ENCODE measurements around the gene ABHD17A. TPM values are rescaled to one million over a fixed set of nuclear protein-coding genes. Genes with fewer than 3 reads are reported as not detected.
A peak's percentile ranks its signal among the peaks of the same experiment; 100 is the strongest.

Gene ABHD17A
- total RNA-seq, 1 experiment from 2014 or later: 47.5 TPM

DNA sequence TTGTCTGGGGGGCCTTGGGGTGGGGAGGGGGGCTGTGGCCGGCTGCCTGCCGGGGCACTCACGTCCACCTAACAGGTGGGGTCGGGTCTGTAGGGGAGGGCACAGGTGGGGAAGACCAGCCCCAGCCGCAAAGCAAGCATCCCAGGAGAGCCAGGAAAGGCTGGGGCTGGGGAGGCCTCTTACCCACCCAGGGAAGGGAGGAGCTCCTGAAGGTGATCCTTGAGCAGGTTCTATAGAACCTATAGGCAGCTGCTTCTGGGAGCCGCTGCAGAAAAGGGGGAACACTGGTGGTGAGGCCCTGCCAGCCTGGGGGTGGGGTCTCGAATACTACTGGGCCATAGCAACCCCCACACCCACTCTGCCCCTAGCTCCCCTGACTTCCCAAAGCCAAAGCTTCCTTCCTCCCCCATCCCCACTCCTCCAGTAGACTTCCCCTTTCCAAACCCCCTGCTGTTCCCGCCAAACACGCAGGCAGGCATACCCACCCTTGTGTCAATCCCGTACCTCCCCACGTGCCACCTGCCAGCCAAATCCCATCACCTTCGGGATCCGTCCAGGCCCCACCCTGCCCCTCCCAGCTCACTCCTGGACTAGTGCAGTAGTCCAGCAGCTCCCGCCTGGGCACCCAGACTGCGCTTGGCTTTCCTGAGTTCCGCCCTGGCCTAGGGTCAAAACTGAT, 27.5 kb downstream of the ABHD17A start:
- no CpG with 5 or more reads among the region's 16 CpGs for WGBS (ENCODE audit: extremely low coverage, insufficient read length, low lambda C conversion rate)
- Histone ChIP-seq H3K27ac (ENCODE audit: insufficient read length, low read depth, low read length) (no peak overlapping the region), H2BK5ac (ENCODE audit: insufficient read length, low read length) (no peak overlapping the region), H2AK5ac (ENCODE audit: insufficient read length, low read length) (no peak overlapping the region), H3K18ac (ENCODE audit: insufficient read length, low read depth, low read length) (no peak overlapping the region), H3K4ac (ENCODE audit: low read depth, low read length) (no peak overlapping the region), H3K4me1 (ENCODE audit: insufficient read depth, low read length) (peaks cover 7% of the 10 kb centered on the region; the same call in 1 of the 2 replicates), H4K5ac (ENCODE audit: insufficient read length, low read depth, low read length) (no peak overlapping the region), H2BK15ac (ENCODE audit: low read depth, low read length) (no peak overlapping the region), H4K91ac (ENCODE audit: insufficient read length, low read depth, low read length) (no peak overlapping the region), H3K4me2 (ENCODE audit: insufficient read depth, insufficient read length, low read length) (peak overlapping the region; percentile 35), H3K27me3 (ENCODE audit: insufficient read depth, low read length) (no peaks in the 10 kb centered on the region; the same call in 1 of the 2 replicates), H2AFZ (ENCODE audit: low read length) (no peak overlapping the region), H4K8ac (replicated peaks; ENCODE audit: insufficient read length, low read depth, low read length) (no peak overlapping the region), H3K9me3 (ENCODE audit: control insufficient read depth, low read depth, low read length) (no peaks in the 10 kb centered on the region), H2BK20ac (ENCODE audit: low read depth, low read length, poor library complexity, severe bottlenecking) (no peak overlapping the region), H3T11ph (ENCODE audit: low read length) (no peak overlapping the region), H4K20me1 (ENCODE audit: control insufficient read depth, insufficient read depth, insufficient read length) (no peaks in the 10 kb centered on the region), H2BK120ac (ENCODE audit: low read depth, low read length, poor library complexity, severe bottlenecking) (no peak overlapping the region), H3K23me2 (ENCODE audit: insufficient read length, low read depth, low read length, poor library complexity, severe bottlenecking) (peaks cover 20% of the 10 kb centered on the region), H3K9ac (ENCODE audit: extremely low read depth, insufficient read length, low read length) (no peak overlapping the region), H3K14ac (ENCODE audit: insufficient read depth, low read length) (no peak overlapping the region; the same call in 1 of the 2 replicates), H3K56ac (ENCODE audit: insufficient read length, low read depth, low read length) (no peak overlapping the region), H2BK12ac (ENCODE audit: insufficient read length, low read depth, low read length) (no peak overlapping the region), H3K79me2 (ENCODE audit: insufficient read depth, low read length) (peaks cover 36% of the 10 kb centered on the region; the same call in 1 of the 2 replicates), H3K79me1 (ENCODE audit: insufficient read depth, low read depth, low read length, poor library complexity, severe bottlenecking) (peaks cover 14% of the 10 kb centered on the region), H3K23ac (ENCODE audit: insufficient read length, low read depth, low read length) (no peak overlapping the region)
- TF ChIP-seq, protein P1, sequence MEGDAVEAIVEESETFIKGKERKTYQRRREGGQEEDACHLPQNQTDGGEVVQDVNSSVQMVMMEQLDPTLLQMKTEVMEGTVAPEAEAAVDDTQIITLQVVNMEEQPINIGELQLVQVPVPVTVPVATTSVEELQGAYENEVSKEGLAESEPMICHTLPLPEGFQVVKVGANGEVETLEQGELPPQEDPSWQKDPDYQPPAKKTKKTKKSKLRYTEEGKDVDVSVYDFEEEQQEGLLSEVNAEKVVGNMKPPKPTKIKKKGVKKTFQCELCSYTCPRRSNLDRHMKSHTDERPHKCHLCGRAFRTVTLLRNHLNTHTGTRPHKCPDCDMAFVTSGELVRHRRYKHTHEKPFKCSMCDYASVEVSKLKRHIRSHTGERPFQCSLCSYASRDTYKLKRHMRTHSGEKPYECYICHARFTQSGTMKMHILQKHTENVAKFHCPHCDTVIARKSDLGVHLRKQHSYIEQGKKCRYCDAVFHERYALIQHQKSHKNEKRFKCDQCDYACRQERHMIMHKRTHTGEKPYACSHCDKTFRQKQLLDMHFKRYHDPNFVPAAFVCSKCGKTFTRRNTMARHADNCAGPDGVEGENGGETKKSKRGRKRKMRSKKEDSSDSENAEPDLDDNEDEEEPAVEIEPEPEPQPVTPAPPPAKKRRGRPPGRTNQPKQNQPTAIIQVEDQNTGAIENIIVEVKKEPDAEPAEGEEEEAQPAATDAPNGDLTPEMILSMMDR (conservative IDR thresholded peaks at IDR 0.05): no peak
- no peak for DNase-seq
- peak overlapping the region; percentile 38 to 68; a peak in 4 of 5 replicates for H3K4me3 Mint-ChIP-seq
- no peaks in the 10 kb centered on the region; a peak in 1 of 5 replicates for H3K9me3 Mint-ChIP-seq
- H3K27me3 Mint-ChIP-seq (ENCODE audit: low read depth): peaks cover 6% of the 10 kb centered on the region
- H3K36me3 Mint-ChIP-seq (ENCODE audit: insufficient read depth in 1 of 3, low read depth in 3 of 3): peaks cover 0 to 4% (median 0%) of the 10 kb centered on the region in 3 experiments; a peak in 2 of 7 replicates
- no peak overlapping the region for H3K27ac Mint-ChIP-seq
- peaks cover 43 to 72% of the 10 kb centered on the region in 2 experiments for H3K4me1 Mint-ChIP-seq
